ENCODE measurements around the gene ABCC2.

ABCC2 gene

DNA sequence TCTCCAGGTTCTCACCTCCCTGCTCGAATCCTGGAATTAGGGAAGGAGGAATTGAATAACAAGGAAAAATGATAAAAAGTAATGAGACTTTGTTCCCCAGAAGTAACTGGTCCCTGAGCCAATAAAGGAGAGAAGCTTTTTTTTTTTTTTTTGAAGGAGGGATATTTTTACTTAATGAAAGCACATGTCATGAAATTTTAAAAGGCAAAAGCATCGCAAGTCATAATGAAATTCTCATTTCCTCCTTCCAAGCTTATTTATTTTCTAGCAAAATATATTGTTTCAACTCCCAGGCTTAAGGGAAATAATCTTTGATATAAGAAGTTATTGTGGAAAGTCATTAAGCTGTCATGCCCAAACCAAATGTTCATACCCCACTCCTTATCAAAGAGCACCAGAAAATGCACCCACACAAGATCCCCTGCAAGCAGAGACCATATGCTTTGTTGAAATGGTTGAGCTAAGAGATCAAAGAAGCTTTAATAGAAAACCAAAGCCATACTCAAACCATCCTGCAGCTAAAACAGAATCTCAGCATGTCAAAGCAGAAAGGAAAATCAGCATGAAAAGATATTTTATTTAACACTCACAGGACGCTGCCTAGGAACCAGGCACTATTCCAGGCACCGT is 16.7 kb upstream of the ABCC2 start:
- Histone ChIP-seq H3K36me3 (ENCODE audit: control insufficient read depth in 1 of 2, insufficient read depth in 2 of 2, low read length in 2 of 2) (no peaks in the 10 kb centered on the region), H4K91ac (ENCODE audit: low read depth, low read length) (no peak overlapping the region), H3K4me1 (ENCODE audit: control insufficient read depth in 1 of 2, insufficient read depth in 2 of 2, low read length in 2 of 2) (no peaks in the 10 kb centered on the region)

DNA sequence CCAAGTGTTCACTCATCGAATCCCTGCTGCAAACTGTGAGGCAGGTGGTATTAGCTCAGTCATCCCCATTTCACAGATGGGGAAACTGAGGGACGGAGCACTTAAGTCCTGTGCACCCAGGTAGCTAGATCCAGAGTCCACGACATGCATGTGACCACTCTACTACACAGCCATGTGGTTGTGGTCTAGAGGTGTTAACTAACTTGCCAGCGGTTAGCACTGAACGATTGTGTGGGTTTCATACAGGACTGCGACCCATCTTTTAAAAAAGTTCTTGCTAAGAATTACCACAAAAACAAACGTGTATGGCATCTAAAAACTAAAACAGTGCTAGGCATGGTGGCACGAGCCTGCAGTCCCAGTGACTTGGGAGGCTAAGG is 16.1 kb upstream of the ABCC2 start:
- Histone ChIP-seq H3K23ac (ENCODE audit: low read length) (no peak overlapping the region), H3K27ac (ENCODE audit: low read depth, low read length) (no peak overlapping the region), H3K14ac (ENCODE audit: low read length) (no peak overlapping the region), H4K8ac (ENCODE audit: low read depth, low read length) (no peak overlapping the region), H3K18ac (ENCODE audit: low read length) (no peak overlapping the region), H4K91ac (ENCODE audit: low read depth, low read length) (no peak overlapping the region), H2AFZ (ENCODE audit: insufficient read depth, low read length, poor library complexity) (no peak overlapping the region), H3K9ac (ENCODE audit: low read length) (no peak overlapping the region), H3K9me3 (ENCODE audit: insufficient read depth, low read depth, low read length) (no peaks in the 10 kb centered on the region), H3K79me2 (ENCODE audit: control insufficient read depth, insufficient read depth, low read length, poor library complexity) (no peaks in the 10 kb centered on the region), H3K4me1 (ENCODE audit: control insufficient read depth in 1 of 2, insufficient read depth in 2 of 2, low read length in 2 of 2) (no peaks in the 10 kb centered on the region), H2BK120ac (ENCODE audit: insufficient read depth, low read length, poor library complexity) (no peak overlapping the region), H2BK12ac (ENCODE audit: low read length) (no peak overlapping the region), H3K27me3 (ENCODE audit: insufficient read depth, low read length) (no peaks in the 10 kb centered on the region), H3K4me2 (ENCODE audit: low read length) (no peak overlapping the region), H2BK5ac (ENCODE audit: low read depth, low read length, poor library complexity) (no peak overlapping the region), H3K4ac (ENCODE audit: low read depth, low read length) (no peak overlapping the region), H4K12ac (ENCODE audit: low read depth, low read length) (no peak overlapping the region), H3K36me3 (ENCODE audit: control insufficient read depth in 1 of 2, insufficient read depth in 2 of 2, low read length in 2 of 2) (no peaks in the 10 kb centered on the region), H2AK5ac (ENCODE audit: low read length) (no peak overlapping the region), H3K79me1 (ENCODE audit: low read length) (no peaks in the 10 kb centered on the region), H3K4me3 (ENCODE audit: low read depth, low read length) (no peak overlapping the region)
- DNase-seq = no peak
- no CpG with 5 or more reads among the region's 8 CpGs for WGBS (ENCODE audit: extremely low coverage, insufficient coverage, insufficient read length)

More for the DNA sequence above, 16.7 kb upstream of the ABCC2 start:
- no peak overlapping the region for H4K12ac ChIP-seq (ENCODE audit: low read depth, low read length)
- H3K4ac ChIP-seq (ENCODE audit: low read depth, low read length) = no peak overlapping the region
- H3K79me2 ChIP-seq (ENCODE audit: control insufficient read depth, insufficient read depth, low read length, poor library complexity) = no peaks in the 10 kb centered on the region
- no peak for DNase-seq
- H3K79me1 ChIP-seq (ENCODE audit: low read length) = no peaks in the 10 kb centered on the region
- H2BK12ac ChIP-seq (ENCODE audit: low read length) = no peak overlapping the region
- H4K8ac ChIP-seq (ENCODE audit: low read depth, low read length) = no peak overlapping the region
- WGBS (ENCODE audit: extremely low coverage, insufficient coverage, insufficient read length) = no CpG with 5 or more reads among the region's 4 CpGs
- H3K9ac ChIP-seq (ENCODE audit: low read length) = no peak overlapping the region
- H2BK5ac ChIP-seq (ENCODE audit: low read depth, low read length, poor library complexity) = no peak overlapping the region
- H2BK120ac ChIP-seq (ENCODE audit: insufficient read depth, low read length, poor library complexity) = no peak overlapping the region
- H3K9me3 ChIP-seq (ENCODE audit: insufficient read depth, low read depth, low read length) = no peaks in the 10 kb centered on the region
- H3K18ac ChIP-seq (ENCODE audit: low read length) = no peak overlapping the region
- H3K27me3 ChIP-seq (ENCODE audit: insufficient read depth, low read length) = no peaks in the 10 kb centered on the region
- H3K14ac ChIP-seq (ENCODE audit: low read length) = no peak overlapping the region
- no peak overlapping the region for H3K4me2 ChIP-seq (ENCODE audit: low read length)
- no peak overlapping the region for H3K4me3 ChIP-seq (ENCODE audit: low read depth, low read length)
- H2AK5ac ChIP-seq (ENCODE audit: low read length) = no peak overlapping the region
- H2AFZ ChIP-seq (ENCODE audit: insufficient read depth, low read length, poor library complexity) = no peak overlapping the region
- no peak overlapping the region for H3K27ac ChIP-seq (ENCODE audit: low read depth, low read length)
- no peak overlapping the region for H3K23ac ChIP-seq (ENCODE audit: low read length)

DNA sequence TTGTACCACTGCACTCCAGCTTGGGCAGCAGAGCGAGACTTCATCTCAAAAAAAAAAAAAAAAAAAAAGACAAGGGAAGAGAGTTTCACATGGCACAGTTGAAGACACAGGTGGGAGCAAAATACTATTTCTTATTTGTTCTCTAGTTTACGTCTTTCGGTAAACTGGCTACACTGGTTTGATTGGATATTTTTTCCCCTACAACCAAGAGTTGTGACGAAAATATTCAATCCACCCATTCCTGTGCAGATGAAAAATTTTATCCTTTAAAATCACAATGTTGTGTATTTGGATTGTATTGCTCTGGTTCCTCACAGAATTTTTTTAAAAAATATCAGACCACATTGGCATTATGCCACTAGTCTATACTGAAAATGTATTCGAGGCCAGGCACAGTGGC is 14.5 kb upstream of the ABCC2 start:
- Histone ChIP-seq H2BK5ac (ENCODE audit: low read depth, low read length, poor library complexity) (no peak overlapping the region), H3K4me3 (ENCODE audit: low read depth, low read length) (no peak overlapping the region), H3K4me1 (ENCODE audit: control insufficient read depth in 1 of 2, insufficient read depth in 2 of 2, low read length in 2 of 2) (no peaks in the 10 kb centered on the region), H3K18ac (ENCODE audit: low read length) (no peak overlapping the region), H3K79me1 (ENCODE audit: low read length) (no peaks in the 10 kb centered on the region), H3K9me3 (ENCODE audit: insufficient read depth, low read depth, low read length) (no peaks in the 10 kb centered on the region), H3K27me3 (ENCODE audit: insufficient read depth, low read length) (no peaks in the 10 kb centered on the region), H4K91ac (ENCODE audit: low read depth, low read length) (no peak overlapping the region), H3K14ac (ENCODE audit: low read length) (no peak overlapping the region), H3K79me2 (ENCODE audit: control insufficient read depth, insufficient read depth, low read length, poor library complexity) (no peaks in the 10 kb centered on the region), H3K4ac (ENCODE audit: low read depth, low read length) (no peak overlapping the region), H4K8ac (ENCODE audit: low read depth, low read length) (no peak overlapping the region), H3K27ac (ENCODE audit: low read depth, low read length) (no peak overlapping the region), H3K4me2 (ENCODE audit: low read length) (no peak overlapping the region), H3K9ac (ENCODE audit: low read length) (no peak overlapping the region), H2AK5ac (ENCODE audit: low read length) (no peak overlapping the region), H2AFZ (ENCODE audit: insufficient read depth, low read length, poor library complexity) (no peak overlapping the region), H3K23ac (ENCODE audit: low read length) (no peak overlapping the region), H3K36me3 (ENCODE audit: control insufficient read depth in 1 of 2, insufficient read depth in 2 of 2, low read length in 2 of 2) (no peaks in the 10 kb centered on the region), H4K12ac (ENCODE audit: low read depth, low read length) (no peak overlapping the region), H2BK12ac (ENCODE audit: low read length) (no peak overlapping the region), H2BK120ac (ENCODE audit: insufficient read depth, low read length, poor library complexity) (no peak overlapping the region)
- peak; percentile 33 to 95 for DNase-seq
- WGBS (ENCODE audit: extremely low coverage, insufficient coverage, insufficient read length) = no CpG with 5 or more reads among the region's 5 CpGs

DNA sequence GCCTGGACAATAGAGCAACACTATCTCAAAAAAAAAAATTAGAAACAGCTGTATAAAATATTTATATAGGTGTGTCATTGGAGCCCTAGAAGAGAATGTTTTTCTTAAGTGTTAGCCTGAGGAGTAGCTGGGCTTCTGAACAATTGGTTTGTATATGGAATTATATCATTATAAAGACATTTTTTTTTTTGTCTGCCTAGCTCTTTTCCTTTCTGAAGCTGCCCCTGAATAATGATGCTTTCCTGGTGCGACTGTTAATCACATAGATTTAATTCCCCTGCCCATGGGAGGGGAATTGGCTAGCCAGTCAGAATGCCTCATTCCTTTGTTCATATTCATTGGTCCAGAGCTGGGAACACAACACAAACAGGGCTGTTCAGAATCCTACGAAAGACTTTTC is 13.9 kb upstream of the ABCC2 start:
- Histone ChIP-seq H2AFZ (ENCODE audit: insufficient read depth, low read length, poor library complexity) (no peak overlapping the region), H2BK120ac (ENCODE audit: insufficient read depth, low read length, poor library complexity) (no peak overlapping the region), H3K9me3 (ENCODE audit: insufficient read depth, low read depth, low read length) (no peaks in the 10 kb centered on the region), H2BK5ac (ENCODE audit: low read depth, low read length, poor library complexity) (no peak overlapping the region), H3K79me2 (ENCODE audit: control insufficient read depth, insufficient read depth, low read length, poor library complexity) (no peaks in the 10 kb centered on the region), H2AK5ac (ENCODE audit: low read length) (no peak overlapping the region), H3K23ac (ENCODE audit: low read length) (no peak overlapping the region), H3K79me1 (ENCODE audit: low read length) (no peaks in the 10 kb centered on the region), H3K36me3 (ENCODE audit: control insufficient read depth in 1 of 2, insufficient read depth in 2 of 2, low read length in 2 of 2) (no peaks in the 10 kb centered on the region), H3K9ac (ENCODE audit: low read length) (no peak overlapping the region), H3K4me1 (ENCODE audit: control insufficient read depth in 1 of 2, insufficient read depth in 2 of 2, low read length in 2 of 2) (no peaks in the 10 kb centered on the region), H3K27me3 (ENCODE audit: insufficient read depth, low read length) (no peaks in the 10 kb centered on the region), H3K4me2 (ENCODE audit: low read length) (no peak overlapping the region), H4K91ac (ENCODE audit: low read depth, low read length) (no peak overlapping the region), H3K14ac (ENCODE audit: low read length) (no peak overlapping the region), H4K8ac (ENCODE audit: low read depth, low read length) (no peak overlapping the region), H3K18ac (ENCODE audit: low read length) (no peak overlapping the region), H3K27ac (ENCODE audit: low read depth, low read length) (no peak overlapping the region), H3K4ac (ENCODE audit: low read depth, low read length) (no peak overlapping the region), H2BK12ac (ENCODE audit: low read length) (no peak overlapping the region), H4K12ac (ENCODE audit: low read depth, low read length) (no peak overlapping the region), H3K4me3 (ENCODE audit: low read depth, low read length) (no peak overlapping the region)
- WGBS (ENCODE audit: extremely low coverage, insufficient coverage, insufficient read length) = no CpG with 5 or more reads among the region's 2 CpGs
- no peak for DNase-seq
